OCI-LY3 (cell line): ENCODE data around the gene NTHL1.

ENCODE experiments used
- H2AFZ ChIP-seq: fragments of 200-600, 300-600 bp; shearing (Covaris generic); 2 replicates; pipeline ENCODE4 v1.6.0; 2014; ENCODE audit warnings: antibody characterized with exemption, low read depth, low read length
- H3K27ac ChIP-seq: fragments of 200-600, 300-600 bp; sonication (generic); 2 replicates; pipeline ENCODE4 v1.5.1; 2014; ENCODE audit warnings: mild to moderate bottlenecking, low read length, moderate library complexity, mixed read lengths
- H3K27me3 ChIP-seq: fragments of 200-600, 300-600 bp; sonication (generic); 2 replicates; pipeline ENCODE4 v1.6.1; 2014; ENCODE audit warnings: low read depth, low read length, mixed read lengths
- H3K36me3 ChIP-seq: fragments of 200-600, 300-600 bp; sonication (generic); replicated peaks from 2 replicates; pipeline ENCODE3; 2014; ENCODE audit warnings: low read depth, low read length, mixed read lengths
- H3K4me1 ChIP-seq: fragments of 300-600, 200-600 bp; sonication (generic); 2 replicates; pipeline ENCODE4 v1.6.1; 2014; ENCODE audit warnings: low read length, mixed read lengths
- H3K4me2 ChIP-seq: fragments of 200-600, 300-600 bp; sonication (generic); 2 replicates; pipeline ENCODE4 v1.6.1; 2014; ENCODE audit warnings: low read length, mixed read lengths
- H3K4me3 ChIP-seq: fragments of 300-600, 200-600 bp; sonication (generic); 2 replicates; pipeline ENCODE4 v1.5.1; 2014; ENCODE audit warnings: antibody characterized with exemption, mild to moderate bottlenecking, low read length, moderate library complexity
- H3K79me2 ChIP-seq: fragments of 300-600, 200-600 bp; shearing (Covaris generic); 2 replicates; pipeline ENCODE4 v1.6.1; 2014; ENCODE audit warnings: mild to moderate bottlenecking, low read length, mixed read lengths
- H3K9ac ChIP-seq: fragments of 300-600, 200-600 bp; shearing (Covaris generic); 2 replicates; pipeline ENCODE4 v1.6.0; 2014; ENCODE audit warnings: mild to moderate bottlenecking, low read length, moderate library complexity
- H3K9me3 ChIP-seq: fragments of 200-600, 300-600 bp; shearing (Covaris generic); 2 replicates; pipeline ENCODE4 v1.6.1; 2014; ENCODE audit warnings: low read length, mixed read lengths; ENCODE audit not compliant: insufficient read depth
- H4K20me1 ChIP-seq: fragments of 200-600, 300-600 bp; sonication (generic); 2 replicates; pipeline ENCODE4 v1.6.1; 2016; ENCODE audit warnings: low read length, mixed read lengths; ENCODE audit not compliant: insufficient read depth
- CTCF ChIP-seq: fragments of 200-600, 300-600 bp; sonication (generic); IDR thresholded peaks from 2 replicates; pipeline ENCODE4 v1.5.1; 2014; ENCODE audit warnings: antibody characterized with exemption, low read length, low read depth
- EZH2phosphoT487 ChIP-seq: fragments of 200-600 bp; shearing (Covaris generic); IDR thresholded peaks from 2 replicates; pipeline ENCODE4 v1.6.1; 2018; ENCODE audit warnings: antibody characterized with exemption, mixed run types, low read depth

NTHL1 gene

GRCh38 chr16:1998852-1999801 is 48.5 kb downstream of the NTHL1 start:
- H3K4me3 ChIP-seq: no peak overlapping the region
- H3K27ac ChIP-seq: no peak overlapping the region
- H3K4me2 ChIP-seq: no peak overlapping the region
- peaks cover 14% of the 10 kb centered on the region for H3K79me2 ChIP-seq
- no peak overlapping the region for H2AFZ ChIP-seq
- H3K9ac ChIP-seq: no peak overlapping the region
- peaks cover 3% of the 10 kb centered on the region; the same call in 1 of the 2 replicates for H3K4me1 ChIP-seq
- H4K20me1 ChIP-seq: peaks cover 11% of the 10 kb centered on the region
- no peaks in the 10 kb centered on the region for H3K9me3 ChIP-seq
- peaks cover 38% of the 10 kb centered on the region for H3K36me3 ChIP-seq
- H3K27me3 ChIP-seq: no peaks in the 10 kb centered on the region
- TF ChIP-seq EZH2phosphoT487: no peak
- TF ChIP-seq CTCF: no peak

GRCh38 chr16:1998360-1998835 is 49.2 kb downstream of the NTHL1 start:
- H3K9me3 ChIP-seq: no peaks in the 10 kb centered on the region
- H3K36me3 ChIP-seq: peaks cover 36% of the 10 kb centered on the region
- no peaks in the 10 kb centered on the region for H3K4me1 ChIP-seq
- peaks cover 5% of the 10 kb centered on the region for H4K20me1 ChIP-seq
- H3K4me3 ChIP-seq: no peak overlapping the region
- no peak overlapping the region for H3K27ac ChIP-seq
- H3K27me3 ChIP-seq: no peaks in the 10 kb centered on the region
- H3K79me2 ChIP-seq: peaks cover 7% of the 10 kb centered on the region; the same call in 1 of the 2 replicates
- no peak overlapping the region for H3K4me2 ChIP-seq
- TF ChIP-seq CTCF: no peak
- no peak for TF ChIP-seq EZH2phosphoT487
- H3K9ac ChIP-seq: no peak overlapping the region
- no peak overlapping the region for H2AFZ ChIP-seq

GRCh38 chr16:1997494-1998359 is 49.9 kb downstream of the NTHL1 start:
- no peak overlapping the region for H2AFZ ChIP-seq
- no peak overlapping the region for H3K4me3 ChIP-seq
- peaks cover 30% of the 10 kb centered on the region for H3K36me3 ChIP-seq
- no peak overlapping the region for H3K4me2 ChIP-seq
- H3K9me3 ChIP-seq: no peaks in the 10 kb centered on the region
- H4K20me1 ChIP-seq: no peaks in the 10 kb centered on the region
- no peak overlapping the region for H3K9ac ChIP-seq
- H3K79me2 ChIP-seq: 0 out of 2 replicates have a peak, but pooled peaks cover under 1% of the 10 kb centered on the region
- H3K4me1 ChIP-seq: no peaks in the 10 kb centered on the region
- no peaks in the 10 kb centered on the region for H3K27me3 ChIP-seq
- no peak overlapping the region for H3K27ac ChIP-seq
- TF ChIP-seq EZH2phosphoT487: no peak
- no peak for TF ChIP-seq CTCF
